SK-N-SH treated with all-trans-retinoic acid at 6 μM for 48 hours (cell line): Measurements from ENCODE around the gene SH3PXD2A.

Experiments
- ATAC-seq: fragments of 200-7000 bp; cut with Tn5 transposase; 3 replicates; pipeline ENCODE4 v1.9.1; 2020; ENCODE audit warnings: mild to moderate bottlenecking, moderate library complexity
- ARNTL ChIP-seq: fragments of 450-650 bp; formaldehyde crosslinking; IDR thresholded peaks from 2 replicates; pipeline ENCODE4 v1.5.0; 2020; ENCODE audit warnings: low read depth, mild to moderate bottlenecking, moderate library complexity, borderline replicate concordance
- BACH2 ChIP-seq: fragments of 250-450 bp; sonication (Bioruptor Pico); IDR thresholded peaks from 2 replicates; pipeline ENCODE4 v1.9.0; 2021; ENCODE audit warnings: mild to moderate bottlenecking, borderline replicate concordance
- CSDC2 ChIP-seq: fragments of 250-450 bp; sonication (Bioruptor Pico); IDR thresholded peaks from 2 replicates; pipeline ENCODE4 v1.5.0; 2020; ENCODE audit warnings: mild to moderate bottlenecking, moderate library complexity
- GLIS3 ChIP-seq: fragments of 250-450 bp; sonication (Bioruptor Pico); IDR thresholded peaks from 2 replicates; pipeline ENCODE4 v1.5.0; 2020; ENCODE audit warnings: mild to moderate bottlenecking, moderate library complexity
- ISL1 ChIP-seq: fragments of 250-450 bp; sonication (Bioruptor Pico); IDR thresholded peaks from 2 replicates; pipeline ENCODE4 v2.1.2; 2022; ENCODE audit warnings: mild to moderate bottlenecking, moderate library complexity
- OSR1 ChIP-seq: fragments of 250-450 bp; sonication (Bioruptor Pico); IDR thresholded peaks from 2 replicates; pipeline ENCODE4 v1.8.0; 2022; ENCODE audit warnings: moderate library complexity, mild to moderate bottlenecking, inconsistent platforms
- PATZ1 ChIP-seq: fragments of 250-450 bp; sonication (Bioruptor Pico); IDR thresholded peaks from 2 replicates; pipeline ENCODE4 v1.8.0; 2020; ENCODE audit warnings: mild to moderate bottlenecking, moderate library complexity, borderline replicate concordance
- POU6F1 ChIP-seq: fragments of 250-450 bp; sonication (Bioruptor Pico); IDR thresholded peaks from 2 replicates; pipeline ENCODE4 v1.8.0; 2021; ENCODE audit warnings: low read depth, mild to moderate bottlenecking, moderate library complexity, borderline replicate concordance
- PPARA ChIP-seq: fragments of 250-450 bp; sonication (Bioruptor Pico); IDR thresholded peaks from 2 replicates; pipeline ENCODE4 v1.5.0; 2020; ENCODE audit warnings: mild to moderate bottlenecking, borderline replicate concordance
- RARB ChIP-seq: fragments of 250-450 bp; sonication (Bioruptor Pico); IDR thresholded peaks from 2 replicates; pipeline ENCODE4 v1.8.0; 2021; ENCODE audit warnings: mild to moderate bottlenecking, moderate library complexity
- SNAI2 ChIP-seq: fragments of 250-450 bp; sonication (Bioruptor Pico); IDR thresholded peaks from 2 replicates; pipeline ENCODE4 v1.5.0; 2020; ENCODE audit warnings: mild to moderate bottlenecking, moderate library complexity
- TCF4 ChIP-seq: fragments of 250-450 bp; sonication (Bioruptor Pico); IDR thresholded peaks from 2 replicates; pipeline ENCODE4 v1.8.0; 2021; ENCODE audit warnings: mild to moderate bottlenecking, moderate library complexity, borderline replicate concordance
- TOX ChIP-seq: fragments of 250-450 bp; sonication (Bioruptor Pico); IDR thresholded peaks from 2 replicates; pipeline ENCODE4 v1.8.0; 2021; ENCODE audit warnings: mild to moderate bottlenecking, moderate library complexity, borderline replicate concordance
- ZC3H10 ChIP-seq: fragments of 250-450 bp; sonication (Bioruptor Pico); IDR thresholded peaks from 2 replicates; pipeline ENCODE4 v1.5.1; 2021; ENCODE audit warnings: mild to moderate bottlenecking, moderate library complexity
- ZFP30 ChIP-seq: fragments of 450-650 bp; formaldehyde crosslinking; IDR thresholded peaks from 2 replicates; pipeline ENCODE4 v1.5.0; 2022; ENCODE audit warnings: mild to moderate bottlenecking, moderate library complexity
- ZNF565 ChIP-seq: fragments of 450-650 bp; formaldehyde crosslinking; conservative IDR thresholded peaks from 2 replicates; pipeline ENCODE4 v1.5.0; 2020; ENCODE audit warnings: low read depth, mild to moderate bottlenecking, moderate library complexity
- ZNF70 ChIP-seq: fragments of 450-650 bp; formaldehyde crosslinking; IDR thresholded peaks from 2 replicates; pipeline ENCODE4 v1.5.0; 2020; ENCODE audit warnings: mild to moderate bottlenecking, moderate library complexity
- ZNF8 ChIP-seq: fragments of 450-650 bp; formaldehyde crosslinking; IDR thresholded peaks from 2 replicates; pipeline ENCODE4 v1.5.0; 2020; ENCODE audit warnings: mild to moderate bottlenecking, moderate library complexity
- TF ChIP-seq, protein P1 (sequence below): fragments of 250-450 bp; sonication (Bioruptor Pico); IDR thresholded peaks from 2 replicates; pipeline ENCODE4 v1.5.0; 2020; ENCODE audit warnings: mild to moderate bottlenecking, moderate library complexity
- TF ChIP-seq, protein P2 (sequence below): fragments of 250-450 bp; sonication (Bioruptor Pico); IDR thresholded peaks from 2 replicates; pipeline ENCODE4 v1.5.1; 2020; ENCODE audit warnings: low read depth, mild to moderate bottlenecking, moderate library complexity

The SH3PXD2A gene

DNA sequence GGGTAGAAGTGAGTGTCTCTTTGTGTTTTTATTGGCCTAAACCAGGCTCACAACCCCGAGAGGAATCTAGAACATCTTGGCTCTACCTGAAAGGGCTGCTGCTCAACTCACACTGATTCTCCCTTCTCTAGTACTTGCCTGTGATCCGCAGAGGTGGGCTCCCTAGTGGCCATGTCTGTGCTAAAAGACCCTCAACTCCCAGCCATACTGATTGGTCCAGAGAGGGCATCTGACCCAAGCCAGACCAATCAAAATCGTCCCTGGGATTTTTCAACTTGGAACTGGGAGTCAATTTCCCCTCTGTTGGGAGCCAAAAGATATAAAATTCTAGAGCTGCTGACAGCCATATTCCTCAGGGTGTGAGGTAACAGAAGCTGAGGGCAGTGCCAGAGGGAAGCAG lies 55.3 kb downstream of the SH3PXD2A start:
- TF ChIP-seq ZNF8 (CRISPR knock-in tag) (no peak), OSR1 (CRISPR knock-in tag) (no peak), PPARA (CRISPR knock-in tag) (no peak), GLIS3 (no peak), ZNF565 (no peak)
- no peak for ATAC-seq

DNA sequence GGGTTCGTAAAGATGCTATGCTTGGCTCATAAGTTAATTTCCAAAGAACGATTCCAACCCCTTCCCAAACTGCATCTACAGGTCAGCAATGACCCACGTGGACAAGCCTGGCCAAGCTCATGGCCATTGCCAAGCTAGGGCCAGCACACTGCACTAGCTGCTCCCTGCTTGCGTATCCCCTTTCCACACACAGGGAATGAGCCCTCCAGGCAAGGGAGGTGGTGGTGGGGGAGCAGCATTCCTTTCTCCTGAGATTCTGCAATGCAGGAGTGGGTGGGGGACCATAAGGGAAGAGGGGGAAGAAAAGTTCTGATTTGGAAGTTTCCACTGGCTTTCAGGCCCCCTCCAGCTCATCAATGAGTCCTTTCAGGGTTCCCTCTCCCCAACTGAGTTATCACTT lies 56.0 kb downstream of the SH3PXD2A start:
- no peak for ATAC-seq
- TF ChIP-seq GLIS3 (no peak), ZFP30 (no peak), TOX (CRISPR knock-in tag) (no peak), ZNF70 (no peak)
- TF ChIP-seq, protein P1, sequence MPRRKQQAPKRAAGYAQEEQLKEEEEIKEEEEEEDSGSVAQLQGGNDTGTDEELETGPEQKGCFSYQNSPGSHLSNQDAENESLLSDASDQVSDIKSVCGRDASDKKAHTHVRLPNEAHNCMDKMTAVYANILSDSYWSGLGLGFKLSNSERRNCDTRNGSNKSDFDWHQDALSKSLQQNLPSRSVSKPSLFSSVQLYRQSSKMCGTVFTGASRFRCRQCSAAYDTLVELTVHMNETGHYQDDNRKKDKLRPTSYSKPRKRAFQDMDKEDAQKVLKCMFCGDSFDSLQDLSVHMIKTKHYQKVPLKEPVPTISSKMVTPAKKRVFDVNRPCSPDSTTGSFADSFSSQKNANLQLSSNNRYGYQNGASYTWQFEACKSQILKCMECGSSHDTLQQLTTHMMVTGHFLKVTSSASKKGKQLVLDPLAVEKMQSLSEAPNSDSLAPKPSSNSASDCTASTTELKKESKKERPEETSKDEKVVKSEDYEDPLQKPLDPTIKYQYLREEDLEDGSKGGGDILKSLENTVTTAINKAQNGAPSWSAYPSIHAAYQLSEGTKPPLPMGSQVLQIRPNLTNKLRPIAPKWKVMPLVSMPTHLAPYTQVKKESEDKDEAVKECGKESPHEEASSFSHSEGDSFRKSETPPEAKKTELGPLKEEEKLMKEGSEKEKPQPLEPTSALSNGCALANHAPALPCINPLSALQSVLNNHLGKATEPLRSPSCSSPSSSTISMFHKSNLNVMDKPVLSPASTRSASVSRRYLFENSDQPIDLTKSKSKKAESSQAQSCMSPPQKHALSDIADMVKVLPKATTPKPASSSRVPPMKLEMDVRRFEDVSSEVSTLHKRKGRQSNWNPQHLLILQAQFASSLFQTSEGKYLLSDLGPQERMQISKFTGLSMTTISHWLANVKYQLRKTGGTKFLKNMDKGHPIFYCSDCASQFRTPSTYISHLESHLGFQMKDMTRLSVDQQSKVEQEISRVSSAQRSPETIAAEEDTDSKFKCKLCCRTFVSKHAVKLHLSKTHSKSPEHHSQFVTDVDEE (CRISPR knock-in tag), result no peak
- TF ChIP-seq, all 23 proteins: peak for 0

DNA sequence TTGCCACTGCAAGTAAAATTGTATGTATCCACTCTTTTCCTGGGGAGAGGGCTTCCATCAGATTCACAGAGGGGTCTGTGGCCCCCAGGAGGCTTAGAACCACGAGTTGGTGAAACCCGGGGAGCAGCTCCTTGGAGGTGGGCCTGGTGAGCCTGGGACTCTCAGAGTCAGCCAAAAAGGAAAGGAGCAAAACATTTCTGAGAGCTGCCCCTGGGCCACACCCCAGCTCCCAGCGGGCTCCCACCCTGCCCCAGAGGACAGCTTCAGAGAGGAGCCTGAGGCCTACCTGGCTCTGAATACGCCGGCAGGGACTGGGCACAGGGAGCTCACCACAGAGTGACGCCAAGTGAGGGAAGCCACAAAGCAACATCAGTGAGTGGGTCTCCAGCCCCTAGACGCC lies 56.9 kb downstream of the SH3PXD2A start:
- no peak for ATAC-seq
- TF ChIP-seq POU6F1 (CRISPR knock-in tag) (no peak), ZFP30 (no peak), ZNF565 (no peak), ZC3H10 (CRISPR knock-in tag) (no peak), RARB (CRISPR knock-in tag) (no peak), ARNTL (CRISPR knock-in tag) (no peak), BACH2 (no peak), ZNF70 (no peak), ZNF8 (CRISPR knock-in tag) (no peak), TOX (CRISPR knock-in tag) (no peak), CSDC2 (CRISPR knock-in tag) (no peak), ISL1 (CRISPR knock-in tag) (no peak), PATZ1 (CRISPR knock-in tag) (no peak), GLIS3 (no peak), SNAI2 (no peak), OSR1 (CRISPR knock-in tag) (no peak), TCF4 (CRISPR knock-in tag) (no peak)
- TF ChIP-seq, protein P1 (CRISPR knock-in tag), result no peak
- TF ChIP-seq, protein P2, sequence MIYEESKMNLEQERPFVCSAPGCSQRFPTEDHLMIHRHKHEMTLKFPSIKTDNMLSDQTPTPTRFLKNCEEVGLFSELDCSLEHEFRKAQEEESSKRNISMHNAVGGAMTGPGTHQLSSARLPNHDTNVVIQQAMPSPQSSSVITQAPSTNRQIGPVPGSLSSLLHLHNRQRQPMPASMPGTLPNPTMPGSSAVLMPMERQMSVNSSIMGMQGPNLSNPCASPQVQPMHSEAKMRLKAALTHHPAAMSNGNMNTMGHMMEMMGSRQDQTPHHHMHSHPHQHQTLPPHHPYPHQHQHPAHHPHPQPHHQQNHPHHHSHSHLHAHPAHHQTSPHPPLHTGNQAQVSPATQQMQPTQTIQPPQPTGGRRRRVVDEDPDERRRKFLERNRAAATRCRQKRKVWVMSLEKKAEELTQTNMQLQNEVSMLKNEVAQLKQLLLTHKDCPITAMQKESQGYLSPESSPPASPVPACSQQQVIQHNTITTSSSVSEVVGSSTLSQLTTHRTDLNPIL (CRISPR knock-in tag), result no peak
